Peyer's patch (tissue), 4 donors: ENCODE data around the gene SLC1A5. TPM values are rescaled to one million over a fixed set of nuclear protein-coding genes. Genes with fewer than 3 reads are reported as not detected.
A peak's percentile ranks its signal among the peaks of the same experiment; 100 is the strongest.

Source experiments
- DNase-seq, 3 donors: peaks; one replicate each; pipeline ENCODE4 v3.0.0-alpha.2; 2017 to 2019
- H3K27ac ChIP-seq, 4 donors: fragments of 200-600 bp; sonication (generic); one replicate each; pipeline ENCODE4 v1.5.1; 2016 to 2019
- H3K27me3 ChIP-seq, 2 donors: fragments of 200-600 bp; sonication (generic); one replicate each; pipeline ENCODE4 v1.5.1; 2019
- H3K36me3 ChIP-seq, 3 donors: fragments of 200-600 bp; sonication (generic); one replicate each; pipeline ENCODE4 v1.5.1; 2016 to 2019
- H3K4me1 ChIP-seq, 4 donors: fragments of 200-600 bp; sonication (generic); one replicate each; pipeline ENCODE4 v1.5.1; 2016 to 2019
- H3K4me3 ChIP-seq, 4 donors: fragments of 200-600 bp; sonication (generic); 1 replicate in 3 of 4; 2 replicates in 1 of 4; pipeline ENCODE4 v1.5.1; 2016 to 2019; ENCODE audit warnings: mild to moderate bottlenecking in 1 of 4
- H3K9me3 ChIP-seq, 4 donors: fragments of 200-600 bp; sonication (generic); one replicate each; pipeline ENCODE4 v1.5.1; 2016 to 2019; ENCODE audit warnings: mild to moderate bottlenecking in 1 of 4
- POLR2A ChIP-seq, 2 donors: fragments of 450-650 bp; IDR thresholded peaks; one replicate each; pipeline ENCODE4 v1.5.1; 2017; ENCODE audit warnings: antibody characterized with exemption in 2 of 2, mild to moderate bottlenecking in 2 of 2, moderate library complexity in 2 of 2
- small RNA-seq, 2 donors: library from RNA; depleted of rRNA; stranded (forward); fragments of <200 nt; gene quantifications; one replicate each; pipeline ENCODE3, GENCODE V24; 2016
- total RNA-seq, 4 donors: library from RNA; depleted of rRNA; stranded (reverse); fragments of >200 nt; gene quantifications; one replicate each; pipeline ENCODE4 v1.1.0, GENCODE V29; 2016
- TF ChIP-seq, protein P1 (sequence below), 6 experiments: fragments of 450-650 bp in 4 of 6; fragments of 200-600 bp in 2 of 6; sonication (generic) in 1 of 6; IDR thresholded peaks; one replicate each; pipeline ENCODE4 v1.5.1; 2017 to 2019; ENCODE audit warnings: antibody characterized with exemption in 6 of 6, mild to moderate bottlenecking in 3 of 6, moderate library complexity in 1 of 6

SLC1A5 gene
- total RNA-seq, 4 donors from 2014 or later: 19.8 to 34.7 (median 31.2) TPM

DNA sequence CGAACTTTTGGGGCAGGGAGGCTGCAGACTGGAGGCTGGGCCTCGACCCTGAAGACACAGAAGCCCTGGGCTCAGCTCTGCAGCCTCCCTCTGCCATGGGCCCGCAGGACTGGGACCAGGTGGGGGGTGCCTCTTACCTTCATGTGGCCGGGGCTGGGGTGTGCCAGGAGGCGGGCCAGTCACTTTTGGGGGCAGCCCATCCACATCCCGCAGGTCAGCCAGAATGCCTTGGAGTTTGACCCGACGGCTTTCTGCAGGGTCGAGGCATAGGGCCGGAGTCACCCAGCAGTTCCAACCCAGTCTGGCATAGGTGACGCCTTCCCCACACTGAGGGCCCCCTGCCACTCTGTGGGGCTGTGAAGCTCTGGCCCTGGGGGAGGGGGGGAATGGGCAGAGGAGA lies 60.6 kb downstream of the SLC1A5 start:
- no peak overlapping the region for H3K4me3 ChIP-seq
- DNase-seq: no peak
- H3K36me3 ChIP-seq: peaks cover 0 to 90% (median 0%) of the 10 kb centered on the region in 3 donors
- no peaks in the 10 kb centered on the region for H3K9me3 ChIP-seq
- H3K4me1 ChIP-seq: peaks cover 0 to 10% (median 0%) of the 10 kb centered on the region in 4 donors
- H3K27ac ChIP-seq: peak overlapping the region in 2 of 4 donors; percentile 2 to 7
- no peaks in the 10 kb centered on the region for H3K27me3 ChIP-seq
- TF ChIP-seq, protein P1, sequence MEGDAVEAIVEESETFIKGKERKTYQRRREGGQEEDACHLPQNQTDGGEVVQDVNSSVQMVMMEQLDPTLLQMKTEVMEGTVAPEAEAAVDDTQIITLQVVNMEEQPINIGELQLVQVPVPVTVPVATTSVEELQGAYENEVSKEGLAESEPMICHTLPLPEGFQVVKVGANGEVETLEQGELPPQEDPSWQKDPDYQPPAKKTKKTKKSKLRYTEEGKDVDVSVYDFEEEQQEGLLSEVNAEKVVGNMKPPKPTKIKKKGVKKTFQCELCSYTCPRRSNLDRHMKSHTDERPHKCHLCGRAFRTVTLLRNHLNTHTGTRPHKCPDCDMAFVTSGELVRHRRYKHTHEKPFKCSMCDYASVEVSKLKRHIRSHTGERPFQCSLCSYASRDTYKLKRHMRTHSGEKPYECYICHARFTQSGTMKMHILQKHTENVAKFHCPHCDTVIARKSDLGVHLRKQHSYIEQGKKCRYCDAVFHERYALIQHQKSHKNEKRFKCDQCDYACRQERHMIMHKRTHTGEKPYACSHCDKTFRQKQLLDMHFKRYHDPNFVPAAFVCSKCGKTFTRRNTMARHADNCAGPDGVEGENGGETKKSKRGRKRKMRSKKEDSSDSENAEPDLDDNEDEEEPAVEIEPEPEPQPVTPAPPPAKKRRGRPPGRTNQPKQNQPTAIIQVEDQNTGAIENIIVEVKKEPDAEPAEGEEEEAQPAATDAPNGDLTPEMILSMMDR (IDR thresholded peaks at IDR 0.05): no peak
- no peak for TF ChIP-seq POLR2A (IDR thresholded peaks at IDR 0.05)

DNA sequence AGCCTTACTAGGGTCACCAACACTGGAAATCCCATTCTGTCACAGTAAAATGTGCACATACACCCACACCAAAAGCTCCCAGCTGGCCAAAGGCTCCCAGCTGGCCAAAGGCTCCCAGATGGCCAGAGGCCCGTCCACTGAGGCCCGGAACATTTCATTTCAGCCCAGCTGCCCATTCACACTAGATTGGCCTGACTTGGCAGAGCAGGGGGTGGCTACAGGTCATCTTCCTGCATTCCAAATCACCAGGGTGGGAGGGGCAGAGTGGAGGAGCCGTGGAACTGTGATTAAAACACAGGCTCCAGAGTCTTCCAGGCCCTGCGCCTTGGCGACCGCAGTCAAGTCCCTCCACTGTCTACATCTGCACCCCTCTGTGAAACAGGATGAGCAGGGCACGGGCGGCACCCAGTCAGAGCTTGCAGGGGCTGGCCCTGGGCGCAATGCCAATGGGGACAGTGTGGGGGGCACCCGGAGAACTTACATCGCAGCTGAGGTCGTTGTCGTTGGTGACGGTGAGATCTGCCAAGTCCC lies 61.4 kb downstream of the SLC1A5 start:
- Histone ChIP-seq H3K27ac (peak overlapping the region in 1 of 4 donors; percentile 2), H3K4me3 (no peak overlapping the region), H3K27me3 (no peaks in the 10 kb centered on the region), H3K4me1 (peaks cover 0 to 10% (median 0%) of the 10 kb centered on the region in 4 donors), H3K9me3 (no peaks in the 10 kb centered on the region), H3K36me3 (peaks cover 0 to 90% (median 0%) of the 10 kb centered on the region in 3 donors)
- DNase-seq: peak in 1 of 3 donors; percentile 34
- TF ChIP-seq, protein P1 (IDR thresholded peaks at IDR 0.05): no peak
- TF ChIP-seq POLR2A (IDR thresholded peaks at IDR 0.05): no peak

DNA sequence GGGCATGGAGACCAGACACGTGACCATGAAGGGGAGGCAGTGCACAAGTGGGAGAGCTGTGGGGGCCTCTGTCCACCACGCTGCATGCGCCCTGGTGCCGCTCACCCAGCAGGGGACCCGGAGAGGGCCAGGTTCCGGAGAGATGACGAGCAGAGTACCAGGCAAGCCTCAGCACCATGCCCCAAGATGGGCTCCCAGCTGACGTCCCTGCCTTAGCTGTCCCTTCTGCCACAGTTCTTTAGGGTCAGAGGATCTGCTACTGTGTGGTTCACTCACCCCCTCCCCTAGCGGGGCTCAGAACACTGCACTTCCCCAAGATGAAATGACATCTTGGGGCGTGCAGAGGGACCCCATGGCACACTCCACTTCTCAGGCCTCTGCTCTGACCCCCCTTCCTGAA lies 61.8 kb downstream of the SLC1A5 start:
- no peak for TF ChIP-seq POLR2A (IDR thresholded peaks at IDR 0.05)
- TF ChIP-seq, protein P1 (IDR thresholded peaks at IDR 0.05): no peak
- peaks cover 0 to 91% (median 0%) of the 10 kb centered on the region in 3 donors for H3K36me3 ChIP-seq
- no peak overlapping the region for H3K27ac ChIP-seq

DNA sequence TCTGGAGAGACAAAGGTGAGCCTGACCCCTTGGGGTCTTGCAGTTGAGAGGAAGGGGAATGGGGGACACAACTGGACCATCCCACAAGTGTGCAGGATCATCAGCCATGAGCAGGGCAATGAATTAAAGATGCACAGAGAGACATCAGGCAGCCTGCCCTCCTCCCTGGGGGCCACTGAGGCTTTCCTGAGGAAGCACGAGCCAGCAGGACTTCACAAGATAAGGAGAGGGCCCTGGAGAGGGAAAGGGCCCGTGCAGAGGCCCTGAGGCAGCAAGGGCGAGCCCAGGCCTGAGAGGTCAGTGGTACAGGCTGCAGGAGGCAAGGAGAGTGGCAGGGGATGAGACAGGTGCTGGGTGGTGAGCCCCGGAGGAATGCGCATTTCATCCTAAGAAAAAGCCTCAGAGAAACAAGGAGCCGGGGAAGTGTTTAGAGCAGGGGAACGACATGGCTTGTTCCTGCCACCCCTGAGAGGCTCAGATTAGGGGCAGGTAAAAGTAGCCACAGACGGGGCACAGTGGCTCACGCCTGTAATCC lies 62.5 kb downstream of the SLC1A5 start:
- DNase-seq: no peak
- Histone ChIP-seq H3K4me1 (peaks cover 0 to 10% (median 0%) of the 10 kb centered on the region in 4 donors), H3K4me3 (no peak overlapping the region), H3K27me3 (no peaks in the 10 kb centered on the region), H3K9me3 (no peaks in the 10 kb centered on the region), H3K36me3 (peaks cover 0 to 96% (median 0%) of the 10 kb centered on the region in 3 donors), H3K27ac (no peak overlapping the region)
- TF ChIP-seq POLR2A (IDR thresholded peaks at IDR 0.05): no peak
- TF ChIP-seq, protein P1 (IDR thresholded peaks at IDR 0.05): no peak

More for the DNA sequence above, 61.8 kb downstream of the SLC1A5 start:
- no peaks in the 10 kb centered on the region for H3K9me3 ChIP-seq
- no peaks in the 10 kb centered on the region for H3K27me3 ChIP-seq
- H3K4me3 ChIP-seq: no peak overlapping the region
- no peak for DNase-seq
- peaks cover 0 to 10% (median 0%) of the 10 kb centered on the region in 4 donors for H3K4me1 ChIP-seq

DNA sequence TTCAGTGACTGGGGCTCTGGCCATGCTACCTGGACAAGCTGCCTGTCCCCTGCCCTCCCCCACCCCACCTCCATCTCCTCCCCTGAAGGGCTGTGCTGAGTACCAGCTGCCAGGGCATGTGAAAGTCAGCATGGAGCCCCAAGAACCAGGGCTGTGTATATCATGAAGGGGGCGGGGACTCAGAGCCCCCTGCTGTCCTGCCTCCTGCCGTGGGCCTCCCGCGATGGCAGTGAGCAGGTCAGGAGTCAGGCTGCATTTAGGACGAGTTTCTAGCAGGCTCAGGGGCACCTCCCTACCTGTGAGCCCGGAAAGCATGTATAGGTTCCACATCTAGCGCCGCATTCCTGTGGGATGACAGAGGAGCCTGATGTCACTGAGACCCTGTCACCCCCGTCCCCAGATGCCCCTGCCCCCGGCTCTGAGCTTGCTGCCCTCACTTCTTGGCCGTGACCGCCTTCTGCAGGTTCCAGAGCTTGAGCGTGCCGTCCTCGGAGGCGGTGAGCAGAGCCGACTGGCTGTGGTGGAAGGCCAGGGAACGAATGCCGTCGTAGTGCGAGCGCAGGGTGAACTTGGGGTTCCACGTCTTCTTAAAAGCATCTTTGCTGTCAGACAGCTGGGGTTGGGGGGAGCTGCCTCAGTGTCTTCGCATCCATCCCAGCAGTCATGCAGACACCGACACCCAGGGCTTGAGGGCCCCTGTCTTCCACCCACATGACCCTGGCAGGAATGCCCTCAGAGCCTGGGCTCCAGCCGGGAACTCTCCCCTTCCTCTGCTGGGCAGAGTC lies 63.2 kb downstream of the SLC1A5 start:
- peaks cover 0 to 96% (median 0%) of the 10 kb centered on the region in 3 donors for H3K36me3 ChIP-seq
- no peak overlapping the region for H3K4me3 ChIP-seq
- DNase-seq: no peak

More for the DNA sequence above, 63.2 kb downstream of the SLC1A5 start:
- Histone ChIP-seq H3K27ac (no peak overlapping the region), H3K9me3 (no peaks in the 10 kb centered on the region), H3K27me3 (no peaks in the 10 kb centered on the region), H3K4me1 (peaks cover 0 to 10% (median 1%) of the 10 kb centered on the region in 4 donors)
- no peak for TF ChIP-seq POLR2A (IDR thresholded peaks at IDR 0.05)
- TF ChIP-seq, protein P1 (IDR thresholded peaks at IDR 0.05): no peak

Small RNA genes within 50 kb of the gene (small RNA-seq; reads per million reads assigned to genes)
- gene AC008622.3 (0 reads per million in 2 donors), gene HNRNPMP2 (0 reads per million in 2 donors), gene RF00019 (0 reads per million in 2 donors)

Other genes with a start within 250 kb of the SLC1A5 start
- gene CALM3, start 187.3 kb downstream of the SLC1A5 start, total RNA-seq: 100 to 1,000 TPM; 134 to 282 (median 237) TPM
- 1 to 10 TPM in 2 of 4 donors, not detected in 2; 3.4 to 5.8 TPM for gene PTGIR, start 163.5 kb downstream of the SLC1A5 start, total RNA-seq
- not detected for gene GNG8, start 152.4 kb downstream of the SLC1A5 start, total RNA-seq
- 1 to 10 TPM in 2 of 4 donors, under 1 TPM in 2; 0.53 to 2.3 (median 1.4) TPM for gene DACT3, start 127.4 kb downstream of the SLC1A5 start, total RNA-seq
- gene PRKD2, start 71.5 kb downstream of the SLC1A5 start, total RNA-seq: 10 to 100 TPM; 57.0 to 88.8 (median 64.0) TPM
- 10 to 100 TPM in 3 of 4 donors, 1 to 10 TPM in 1; 9.1 to 18.6 (median 15.3) TPM for gene FKRP, start 42.5 kb downstream of the SLC1A5 start, total RNA-seq
- 100 to 1,000 TPM in 3 of 4 donors, 10 to 100 TPM in 1; 80.9 to 146 (median 116) TPM for gene STRN4, start 42.1 kb downstream of the SLC1A5 start, total RNA-seq
- 10 to 100 TPM; 56.9 to 83.6 (median 64.5) TPM for gene AP2S1, start 62.3 kb upstream of the SLC1A5 start, total RNA-seq
- gene ARHGAP35, start 72.4 kb upstream of the SLC1A5 start, total RNA-seq: 100 to 1,000 TPM in 1 of 4 donors, 10 to 100 TPM in 3; 41.3 to 100 (median 85.4) TPM
- gene NPAS1, start 231.2 kb upstream of the SLC1A5 start, total RNA-seq: not detected